HG03139 (cell line): Measurements from ENCODE around the gene MYO1C.
"Not testable (repeated sequence)": the region's sequence is repeated elsewhere in the genome, so short reads cannot be mapped to it uniquely, and the experiment has no call there.

ENCODE experiments used
- ATAC-seq: cut with Tn5 transposase; IDR thresholded peaks from one replicate; pipeline ENCODE4 v1.9.1; 2021; ENCODE audit not compliant: unreplicated experiment

MYO1C gene

GRCh38 chr17:1469231-1469852, 23.1 kb downstream of the MYO1C start:
- no peak for ATAC-seq

DNA sequence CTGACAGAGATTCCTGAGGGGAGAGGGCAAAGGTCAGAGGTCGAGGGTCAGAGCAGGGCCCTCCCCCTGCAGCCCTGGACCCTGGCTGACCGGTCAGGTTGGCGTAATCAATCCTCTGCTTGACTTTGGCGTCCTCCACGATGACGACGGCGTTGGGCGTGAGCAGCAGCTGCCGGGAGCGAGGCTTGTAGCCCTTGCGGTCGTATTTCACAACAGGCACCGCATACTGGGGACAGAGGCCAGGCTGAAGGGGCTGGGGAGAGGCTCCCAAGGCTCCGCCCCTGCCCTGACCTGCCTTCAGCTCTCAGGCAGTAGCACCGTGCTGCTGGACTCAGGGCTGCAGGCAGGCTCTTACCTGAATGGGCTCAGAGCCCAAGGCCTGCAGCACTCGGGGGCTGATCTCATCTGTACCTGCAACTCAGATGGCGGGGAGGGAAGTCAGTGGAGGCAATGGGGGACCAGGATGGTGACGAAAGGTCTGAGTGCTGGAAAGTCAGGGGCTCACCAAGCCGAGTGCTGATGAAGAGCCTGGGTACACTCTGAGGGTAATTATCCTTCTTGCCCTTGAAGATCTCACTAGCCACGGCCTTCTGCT, 24.5 kb downstream of the MYO1C start:
- ATAC-seq, result no peak

GRCh38 chr17:1467258-1467657, 25.2 kb downstream of the MYO1C start:
- no peak for ATAC-seq

GRCh38 chr17:1464186-1464585, 28.3 kb downstream of the MYO1C start:
- ATAC-seq, result no peak

DNA sequence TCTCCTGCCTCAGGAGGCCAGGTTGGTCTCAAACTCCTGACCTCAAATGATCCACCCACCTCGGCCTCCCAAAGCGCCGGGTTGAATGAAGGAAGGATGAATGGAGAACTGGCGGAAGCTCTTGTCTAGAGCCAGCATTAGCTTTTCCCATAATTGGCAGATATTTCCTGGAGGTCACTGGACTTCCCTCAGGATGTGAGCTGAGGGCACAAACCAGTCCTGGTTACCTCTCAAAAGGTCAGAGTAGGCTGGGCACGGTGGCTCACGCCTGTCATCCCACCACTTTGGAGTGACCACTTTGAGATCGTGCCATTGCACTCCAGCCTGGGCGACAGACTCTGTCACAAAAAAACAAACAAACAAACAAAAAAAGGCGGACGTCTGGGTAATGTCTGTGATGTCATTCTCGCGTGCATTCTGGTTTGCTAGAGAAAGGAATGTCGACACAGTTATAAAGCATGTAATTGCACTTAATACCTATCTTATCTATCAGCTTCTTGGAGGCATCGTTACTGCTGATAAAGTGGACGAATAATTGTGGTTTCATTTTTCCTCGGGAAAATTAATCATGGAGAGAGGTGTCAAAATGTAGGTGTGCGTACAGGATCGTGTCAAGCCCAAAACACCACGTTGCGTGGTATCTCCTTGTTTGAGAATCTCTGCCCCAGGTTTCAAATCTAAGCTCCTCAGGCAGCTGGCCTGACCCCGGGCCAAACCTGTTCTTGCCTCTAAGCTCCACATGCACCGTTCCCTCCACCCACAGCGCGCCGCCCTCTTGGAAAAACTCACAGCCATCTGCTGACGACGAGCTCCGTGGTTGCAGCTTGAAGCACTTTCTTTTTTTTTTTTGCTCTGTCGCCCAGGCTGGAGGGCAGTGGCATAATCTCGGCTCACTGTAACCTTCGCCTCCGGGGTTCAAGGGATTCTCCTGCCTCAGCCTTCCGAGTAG, 30.0 kb downstream of the MYO1C start:
- no peak for ATAC-seq

- no peak for ATAC-seq
Measured at GRCh38 chr17:1461198-1461944, 31.1 kb downstream of the MYO1C start.

GRCh38 chr17:1460233-1460632, 32.3 kb downstream of the MYO1C start:
- no peak for ATAC-seq

- peak; percentile 83 for ATAC-seq
Measured at GRCh38 chr17:1455797-1456599, 36.5 kb downstream of the MYO1C start, which contains the start of gene CRK. Gene CRK (minus strand): TSS chr17:1456232. CDS start chr17:1456117, 115 bp downstream.

GRCh38 chr17:1455291-1455796, 37.1 kb downstream of the MYO1C start:
- peak; percentile 26 for ATAC-seq

- no peak for ATAC-seq
Measured at GRCh38 chr17:1454541-1454940, 37.9 kb downstream of the MYO1C start.

DNA sequence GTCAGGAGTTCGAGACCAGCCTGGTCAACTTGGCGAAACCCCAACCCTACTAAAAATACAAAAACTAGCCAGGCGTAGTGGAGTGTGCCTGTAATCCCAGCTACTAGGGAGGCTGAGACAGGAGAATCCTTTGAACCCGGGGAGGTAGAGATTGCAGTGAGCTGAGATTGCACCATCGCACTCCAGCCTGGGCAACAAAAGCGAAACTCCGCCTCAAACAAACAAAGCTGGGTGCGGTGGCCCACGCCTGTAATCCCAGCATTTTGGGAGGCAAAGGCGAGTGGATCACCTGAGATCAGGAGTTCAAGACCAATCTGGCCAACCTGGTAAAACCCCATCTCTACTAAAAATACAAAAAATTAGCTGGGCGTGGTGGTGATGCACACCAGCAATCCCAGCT, 38.8 kb downstream of the MYO1C start:
- not testable (repeated sequence) for ATAC-seq

- no peak for ATAC-seq
Measured at GRCh38 chr17:1452836-1453235, 39.6 kb downstream of the MYO1C start.

- ATAC-seq, result not testable (repeated sequence)
Measured at GRCh38 chr17:1450261-1450660, 42.2 kb downstream of the MYO1C start.

DNA sequence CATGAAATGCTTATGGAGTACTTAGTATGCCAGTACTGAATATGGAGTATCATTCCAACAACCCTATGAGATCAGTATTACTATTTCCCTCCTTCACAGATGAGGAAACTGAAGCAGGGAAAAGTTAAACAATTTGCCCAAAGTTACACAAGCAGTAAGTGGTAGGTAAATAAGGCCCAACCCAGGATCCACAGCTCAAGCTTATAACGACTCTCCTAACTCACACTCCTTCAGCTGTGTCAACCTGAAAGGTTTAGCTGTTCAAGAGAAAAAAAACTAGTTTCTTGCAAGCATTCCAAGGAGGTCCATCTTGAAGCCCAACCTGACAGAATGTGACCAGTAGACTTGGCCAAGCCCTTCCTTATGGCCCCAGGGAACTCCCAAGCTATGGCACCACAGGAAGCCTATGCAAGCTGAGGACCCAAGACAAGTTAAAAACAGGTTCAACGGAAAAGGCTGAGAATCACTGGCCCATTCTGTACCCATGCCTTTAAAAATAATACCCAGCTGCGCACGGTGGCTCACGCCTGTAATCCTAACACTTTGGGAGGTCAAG, 43.0 kb downstream of the MYO1C start:
- ATAC-seq, result no peak

DNA sequence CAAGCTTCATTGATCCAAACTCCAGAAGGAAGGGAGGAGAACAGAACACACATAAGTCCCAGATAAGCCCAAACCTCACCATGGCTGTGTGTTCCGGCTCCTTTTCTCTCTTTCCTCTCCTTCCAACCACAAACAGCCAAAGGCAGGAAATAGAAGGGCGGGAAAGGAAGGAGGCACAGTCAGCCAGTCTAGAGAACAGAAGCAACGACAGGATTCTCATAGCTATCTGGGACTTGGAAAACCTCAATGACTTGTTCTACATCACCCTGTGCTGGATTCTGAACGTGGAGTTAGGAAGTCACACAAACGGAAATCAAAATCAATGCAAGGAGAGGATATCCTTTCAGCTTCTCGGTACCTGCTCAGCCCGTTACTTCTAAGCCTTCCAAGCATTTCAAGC, 45.4 kb downstream of the MYO1C start:
- no peak for ATAC-seq

GRCh38 chr17:1446201-1446600, 46.3 kb downstream of the MYO1C start:
- no peak for ATAC-seq

DNA sequence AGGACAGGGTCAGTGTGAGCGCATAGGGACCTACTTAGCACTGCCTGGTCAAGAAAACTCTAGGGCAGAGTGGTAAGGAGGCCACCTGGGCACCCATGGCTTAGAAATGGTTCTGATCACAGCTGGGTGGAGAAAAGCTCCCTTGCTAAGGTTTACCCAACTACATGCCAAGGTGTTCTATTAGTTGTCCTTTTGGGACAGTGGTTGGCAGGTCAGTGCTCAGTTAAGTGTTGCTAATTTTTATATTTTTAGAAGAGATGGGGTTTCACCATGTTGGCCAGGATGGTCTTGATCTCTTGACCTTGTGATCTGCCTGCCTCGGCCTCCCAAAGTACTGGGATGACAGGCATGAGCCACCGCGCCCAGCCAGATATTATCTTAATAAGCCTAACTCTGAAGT, 46.8 kb downstream of the MYO1C start:
- ATAC-seq, result not testable (repeated sequence)

DNA sequence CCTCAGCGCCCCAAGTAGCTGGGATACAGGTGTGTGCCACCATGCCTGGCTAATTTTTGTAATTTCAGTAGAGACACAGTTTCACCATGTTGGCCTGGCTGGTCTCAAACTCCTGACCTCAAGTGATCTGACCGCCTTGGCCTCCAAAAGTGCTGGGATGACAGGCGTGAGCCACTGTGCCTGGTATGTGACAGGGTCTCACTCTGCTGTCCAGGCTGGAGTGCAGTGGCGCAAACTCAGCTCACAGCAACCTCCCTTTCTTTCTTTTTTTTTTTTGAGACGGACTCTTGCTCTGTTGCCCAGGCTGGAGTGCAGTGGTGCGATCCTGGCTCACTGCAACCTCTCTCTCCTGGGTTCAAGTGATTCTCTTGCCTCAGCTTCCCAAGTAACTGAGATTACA, 49.8 kb downstream of the MYO1C start:
- ATAC-seq, result not testable (repeated sequence)

DNA sequence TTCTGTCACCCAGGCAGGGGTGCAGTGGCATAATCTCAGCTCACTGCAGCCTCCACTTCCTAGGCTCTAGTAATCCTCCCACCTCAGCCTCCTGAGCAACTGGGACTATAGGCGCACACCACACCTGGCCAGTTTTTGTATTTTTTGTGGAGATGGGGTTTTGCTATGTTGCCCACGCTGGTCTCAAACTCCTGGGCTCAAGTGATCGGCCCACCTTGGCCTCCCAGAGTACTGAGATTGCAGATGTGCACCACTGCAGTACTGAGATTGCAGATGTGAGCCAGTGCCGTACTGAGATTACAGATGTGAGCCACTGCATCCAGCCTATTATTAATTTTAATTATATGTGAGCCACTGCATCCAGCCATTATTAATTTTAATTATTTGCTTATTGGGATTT, 50.3 kb downstream of the MYO1C start:
- no peak for ATAC-seq

GRCh38 chr17:1440921-1441320, 51.6 kb downstream of the MYO1C start:
- no peak for ATAC-seq
